SKM-1 (cell line): ENCODE results near the gene RAB17.

Experiments
- DNase-seq: peaks from one replicate; lab custom pipeline; 2025; ENCODE audit not compliant: unreplicated experiment; lab: John Stamatoyannopoulos, UW

The RAB17 gene

DNA sequence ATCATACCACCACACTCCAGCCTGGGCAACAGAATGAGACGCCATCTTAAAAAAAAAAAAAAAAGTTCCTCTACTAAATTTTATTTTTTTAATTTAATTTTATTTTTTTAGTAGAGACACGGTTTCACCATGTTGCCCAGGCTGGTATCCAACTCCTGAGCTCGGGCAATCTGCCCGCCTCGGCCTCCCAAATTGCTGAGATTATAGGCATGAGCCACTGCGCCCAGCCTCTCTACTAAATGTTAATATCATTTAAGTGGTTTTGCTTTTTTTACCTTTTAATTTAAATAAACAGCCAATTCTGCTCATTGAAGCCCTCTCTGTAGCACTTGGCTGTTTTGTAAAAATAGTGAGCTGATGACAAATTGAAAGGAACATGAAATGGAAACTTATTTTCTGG, 9.2 kb downstream of the RAB17 start:
- DNase-seq, result no peak

DNA sequence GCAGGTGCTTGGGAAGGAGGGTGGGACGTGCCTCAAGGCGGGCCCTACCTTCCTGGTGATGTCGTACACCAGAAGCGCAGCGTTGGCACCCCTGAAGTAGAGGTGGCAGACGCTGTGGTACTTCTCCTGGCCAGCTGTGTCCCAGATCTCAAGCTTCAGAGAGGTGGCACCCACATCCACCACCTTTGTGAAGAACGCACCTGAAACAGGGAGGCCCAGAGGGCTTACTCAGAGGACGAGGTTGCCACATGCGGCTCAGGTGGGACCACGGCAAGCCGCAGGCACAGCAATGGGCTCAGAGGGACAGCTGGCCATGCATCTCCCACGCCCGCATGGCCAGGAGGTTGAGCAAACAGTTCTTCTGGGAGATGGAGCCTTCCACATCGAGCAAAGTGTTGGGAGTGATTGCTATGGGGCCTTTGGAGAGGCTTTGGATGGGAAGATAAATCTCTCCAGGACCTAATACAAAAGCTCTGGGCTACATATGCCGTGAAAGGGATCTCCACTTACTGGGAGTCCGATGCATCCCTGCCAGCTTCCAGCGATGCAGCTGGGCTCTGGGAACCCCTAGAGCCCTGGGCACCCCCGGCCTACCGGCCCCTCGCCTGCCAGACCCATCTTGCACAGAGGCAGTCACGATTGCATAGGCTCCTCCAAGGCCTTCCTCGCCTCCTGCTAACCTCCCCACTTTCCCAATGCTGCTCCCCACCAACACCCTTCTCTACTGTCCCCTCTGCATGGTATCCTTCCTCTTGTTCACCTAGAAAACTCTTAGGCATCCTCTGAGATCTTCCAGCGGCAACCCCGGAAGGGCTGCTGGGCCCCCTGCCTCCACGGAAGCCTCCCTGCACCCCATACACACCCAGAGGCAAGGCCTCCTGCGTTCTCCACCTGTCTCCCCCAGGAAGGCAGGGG, 12.3 kb downstream of the RAB17 start:
- no peak for DNase-seq

DNA sequence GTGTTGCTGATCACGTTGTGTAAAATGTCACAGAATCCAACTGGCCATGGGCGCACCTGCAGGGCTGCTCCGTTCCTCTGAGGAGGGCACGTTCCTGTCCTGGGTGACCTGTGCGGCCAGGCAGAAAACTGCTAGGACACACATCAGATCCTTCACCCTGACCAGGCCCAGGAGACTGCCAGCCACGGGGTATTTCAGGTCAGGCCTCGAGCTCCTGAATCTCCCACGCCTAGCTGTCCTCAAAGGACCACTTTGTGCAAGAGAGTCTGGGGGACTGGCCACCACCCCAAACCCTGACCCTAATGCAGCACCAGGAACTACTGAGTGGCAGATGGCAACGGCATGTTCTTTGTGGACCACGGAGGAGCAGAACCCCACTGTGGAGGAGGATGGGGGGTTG, 13.1 kb downstream of the RAB17 start:
- DNase-seq, result no peak

DNA sequence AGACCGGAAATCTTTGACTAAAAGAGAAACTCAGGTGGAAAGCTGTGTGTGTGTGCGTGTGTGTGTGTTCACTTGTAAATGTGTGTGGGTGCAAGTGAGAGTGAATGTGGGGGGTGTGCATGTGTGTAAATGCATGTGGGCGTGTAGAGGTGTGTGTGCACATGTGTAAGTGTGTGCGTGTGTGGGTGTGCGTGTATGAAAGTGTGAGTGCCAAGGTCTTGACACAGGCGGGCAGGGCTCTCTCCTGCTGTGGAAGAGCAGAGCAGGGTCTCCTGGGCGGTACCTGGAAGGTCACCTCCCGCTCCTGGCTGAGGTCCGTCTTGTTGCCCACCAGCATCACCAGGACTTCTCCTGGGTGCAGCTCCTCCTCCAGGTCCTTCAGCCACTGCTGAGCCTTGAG, 13.6 kb downstream of the RAB17 start:
- no peak for DNase-seq

DNA sequence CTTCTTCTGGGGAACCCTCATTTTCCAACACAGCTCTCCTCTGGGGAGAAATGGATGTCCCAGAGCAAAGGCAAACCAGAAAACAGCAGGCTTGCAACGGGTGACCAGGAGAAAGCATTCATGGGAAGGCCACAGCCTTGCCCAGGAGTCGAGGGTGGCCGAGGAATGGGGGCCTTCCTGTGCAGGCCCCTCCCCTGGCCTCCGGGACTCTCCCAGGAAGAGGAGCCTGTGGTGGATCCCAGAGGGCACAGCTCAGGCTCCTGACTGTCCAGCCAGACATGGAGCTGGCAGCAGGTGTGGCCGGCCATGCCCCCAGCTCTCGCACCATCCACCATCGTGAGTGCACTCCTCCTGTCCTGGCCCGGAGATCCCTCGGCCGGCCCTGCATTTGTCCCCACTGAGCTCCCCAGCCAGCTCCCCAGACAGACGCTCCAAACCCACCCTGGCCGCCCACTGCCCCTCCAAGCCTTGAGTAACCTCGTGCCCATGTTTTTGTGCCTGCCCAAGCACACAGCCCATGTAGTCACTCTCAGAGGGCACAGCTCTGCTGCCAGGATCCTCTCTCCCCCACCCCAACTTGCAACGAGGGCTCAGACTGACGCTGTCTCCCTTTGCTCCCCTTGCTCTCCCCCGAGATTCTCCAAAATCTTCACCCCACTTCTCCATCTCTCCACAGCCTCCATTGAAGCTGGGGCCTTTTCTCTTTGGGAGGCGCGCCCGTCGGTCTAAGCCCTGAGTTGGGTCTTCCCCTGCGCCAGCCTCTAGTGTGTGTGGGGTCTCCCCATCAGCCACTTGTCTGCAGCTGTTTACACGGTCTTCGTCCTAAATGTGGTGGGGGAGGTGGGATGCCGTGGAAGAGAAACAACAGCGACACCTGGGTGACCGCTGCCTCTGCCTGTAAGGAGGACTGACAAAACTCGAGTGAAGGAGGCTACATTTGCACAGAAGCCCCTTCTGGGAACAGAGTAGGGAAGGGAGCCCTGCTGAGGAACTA, 14.4 kb downstream of the RAB17 start:
- DNase-seq, result no peak

DNA sequence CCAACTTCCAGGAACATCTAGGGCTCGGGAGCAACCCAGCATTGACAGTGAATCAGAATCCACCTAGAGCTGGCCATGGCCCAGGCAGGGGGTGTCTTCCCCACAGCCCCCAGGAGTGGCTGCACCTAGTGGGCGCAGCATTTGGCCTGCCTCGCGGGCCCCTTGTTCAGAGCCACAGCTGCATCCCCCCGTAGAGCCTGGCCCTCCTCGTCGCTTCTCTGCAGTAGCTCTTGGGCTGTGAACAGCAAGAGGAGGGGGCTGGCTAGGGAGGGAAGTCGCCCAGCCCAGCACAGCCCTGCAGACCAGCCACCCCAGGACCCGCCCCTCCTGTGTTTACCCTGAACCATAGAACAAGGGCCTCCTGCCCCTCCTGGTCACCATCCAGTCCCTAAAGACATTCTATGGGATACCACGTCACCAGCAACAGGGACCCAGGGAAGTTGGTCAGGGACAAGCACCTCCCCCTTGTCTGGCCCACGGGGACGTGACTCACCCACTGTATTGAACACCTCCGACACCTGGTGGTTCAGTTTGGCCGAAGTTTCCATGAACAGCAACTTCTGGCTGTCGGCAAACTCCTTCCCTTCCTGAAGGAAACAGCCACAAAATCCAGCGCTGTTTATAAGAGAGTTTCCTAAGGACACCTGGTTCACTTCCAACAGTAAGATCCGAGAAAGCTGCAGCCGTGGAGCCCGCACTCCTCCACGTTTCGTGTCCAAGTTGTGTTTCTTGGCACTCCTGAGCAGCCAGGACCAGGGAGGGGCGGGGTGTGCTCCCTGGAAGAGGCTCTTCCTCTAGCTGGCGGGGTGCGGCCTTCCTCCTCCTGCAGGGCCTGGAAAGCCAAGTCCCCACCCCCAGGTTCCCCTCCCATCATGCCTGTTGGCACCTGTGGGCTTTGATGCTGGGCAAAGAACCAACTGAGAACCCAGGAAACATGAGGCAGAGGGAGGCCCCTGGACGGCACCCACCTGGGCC, 15.4 kb downstream of the RAB17 start:
- DNase-seq, result no peak

DNA sequence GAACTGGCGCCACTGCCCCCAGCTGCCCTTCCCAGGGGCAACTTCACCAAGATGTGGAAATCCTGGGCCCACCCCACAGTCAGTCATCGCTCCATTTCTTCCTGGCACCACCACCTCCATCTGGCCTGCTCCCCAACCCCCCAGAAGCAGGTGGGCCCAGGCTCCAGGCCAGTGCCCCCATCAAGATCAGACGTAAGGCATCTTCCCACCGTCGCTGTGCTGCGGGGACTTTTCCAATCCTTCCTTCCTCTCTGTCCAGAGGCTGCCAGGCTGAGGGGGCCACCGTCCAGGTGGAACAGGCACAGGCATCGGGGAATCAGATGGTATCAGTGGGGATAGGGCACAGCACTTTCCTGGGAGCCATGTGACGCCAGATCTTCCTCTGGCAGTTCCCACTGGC, 16.1 kb downstream of the RAB17 start:
- DNase-seq, result no peak

DNA sequence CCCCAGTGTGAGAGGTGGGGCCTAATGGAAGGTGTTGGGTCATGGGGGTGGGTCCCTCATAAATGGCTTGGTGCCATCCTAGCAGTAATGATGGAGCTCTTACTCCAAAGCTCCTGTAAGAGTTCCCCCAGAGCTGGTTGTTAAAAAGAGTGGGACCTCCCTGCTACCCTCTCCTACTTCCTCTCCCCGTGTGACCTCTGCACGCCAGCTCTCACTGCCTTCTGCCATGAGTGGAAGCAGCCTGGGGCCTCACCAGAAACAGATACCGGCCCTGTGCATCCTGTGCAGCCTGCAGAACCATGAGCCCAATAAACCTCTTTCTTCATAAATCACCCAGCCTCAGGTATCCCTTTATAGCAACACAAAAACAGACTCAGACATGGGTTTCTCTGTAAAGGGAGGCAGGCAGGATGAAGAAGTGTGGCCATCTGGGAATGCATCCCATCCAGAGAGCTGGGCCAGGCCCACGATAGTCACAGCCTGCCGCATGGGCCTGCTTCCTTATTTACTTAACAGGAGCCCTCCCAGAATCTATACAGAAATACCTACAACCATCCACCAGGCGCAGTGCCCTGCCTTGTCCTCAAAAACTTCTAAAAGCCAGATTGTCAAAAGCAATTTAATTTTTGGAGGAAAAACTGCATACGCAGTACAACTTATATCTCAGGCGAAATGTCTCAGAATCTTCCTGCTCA, 16.7 kb downstream of the RAB17 start:
- DNase-seq, result no peak

DNA sequence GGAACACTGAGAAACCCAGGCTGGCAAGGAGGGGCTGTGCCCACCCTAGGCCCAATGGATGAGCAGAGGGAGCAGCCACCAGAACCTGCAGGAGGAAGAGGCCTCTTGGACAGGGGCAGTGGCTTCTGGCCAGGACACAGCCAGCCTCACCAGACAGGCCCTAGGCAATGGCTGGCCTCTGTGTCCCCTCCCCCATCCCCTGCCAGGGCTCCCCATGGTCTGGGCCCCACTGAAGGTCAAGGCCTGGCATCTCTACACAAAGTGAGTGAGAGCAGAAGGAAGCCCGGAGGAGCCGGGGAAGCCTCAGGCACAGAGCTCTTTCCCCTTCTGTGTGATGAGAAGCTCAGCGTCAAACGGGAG, 17.8 kb downstream of the RAB17 start:
- DNase-seq, result no peak

DNA sequence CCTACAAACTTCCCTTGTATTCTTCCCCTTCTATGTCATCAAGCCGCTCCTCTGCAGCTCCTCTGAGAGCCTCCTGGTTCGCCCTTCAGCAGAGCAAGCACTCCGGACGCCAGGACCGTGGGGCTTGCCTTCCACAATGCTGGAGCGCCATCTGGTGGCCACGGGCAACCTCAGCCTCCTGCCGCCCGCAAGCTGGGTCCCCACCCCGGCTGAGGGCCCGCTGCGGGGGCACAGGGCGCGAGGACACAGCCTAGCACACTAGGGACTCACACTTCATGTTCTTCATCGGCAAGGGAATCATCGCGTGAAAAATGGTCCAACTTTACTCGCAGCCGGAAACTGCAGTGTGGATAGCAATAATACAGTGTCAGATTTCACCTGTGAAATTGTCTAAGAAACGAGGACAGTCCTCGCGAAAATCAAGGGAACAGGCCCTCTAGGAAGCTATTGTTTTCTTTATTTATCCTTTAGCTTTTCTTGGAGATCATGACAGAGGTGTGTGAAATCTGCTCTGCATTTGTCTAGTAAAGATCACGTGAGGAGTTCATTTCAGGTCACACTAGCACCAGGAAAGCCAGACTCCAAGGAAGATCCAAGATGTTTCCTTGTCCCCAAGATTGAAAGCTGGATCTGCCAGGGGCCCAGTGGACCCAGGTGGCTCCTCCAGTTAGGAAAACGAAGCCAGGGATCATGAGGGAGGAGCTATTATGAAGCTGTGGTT, 18.4 kb downstream of the RAB17 start:
- DNase-seq, result peak; percentile 75

DNA sequence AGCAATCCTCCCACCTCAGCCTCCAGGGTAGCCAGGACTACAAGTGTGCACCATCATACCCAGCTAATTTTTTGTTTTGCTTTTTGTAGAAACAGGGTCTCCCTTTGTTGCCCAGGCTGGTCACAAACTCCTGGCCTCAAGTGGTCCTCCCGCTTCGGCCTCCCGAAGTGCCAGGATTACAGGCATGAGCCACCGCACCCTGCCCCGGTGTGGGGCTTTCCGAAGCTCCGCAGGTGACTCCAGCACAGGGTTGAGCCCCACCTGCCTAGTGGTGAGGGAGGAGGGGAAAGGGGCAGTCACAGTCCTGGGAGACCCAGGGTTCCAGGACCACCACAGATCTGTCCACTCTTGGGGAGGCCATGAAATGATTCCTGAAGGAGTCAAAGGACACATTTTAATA, 19.0 kb downstream of the RAB17 start:
- no peak for DNase-seq

DNA sequence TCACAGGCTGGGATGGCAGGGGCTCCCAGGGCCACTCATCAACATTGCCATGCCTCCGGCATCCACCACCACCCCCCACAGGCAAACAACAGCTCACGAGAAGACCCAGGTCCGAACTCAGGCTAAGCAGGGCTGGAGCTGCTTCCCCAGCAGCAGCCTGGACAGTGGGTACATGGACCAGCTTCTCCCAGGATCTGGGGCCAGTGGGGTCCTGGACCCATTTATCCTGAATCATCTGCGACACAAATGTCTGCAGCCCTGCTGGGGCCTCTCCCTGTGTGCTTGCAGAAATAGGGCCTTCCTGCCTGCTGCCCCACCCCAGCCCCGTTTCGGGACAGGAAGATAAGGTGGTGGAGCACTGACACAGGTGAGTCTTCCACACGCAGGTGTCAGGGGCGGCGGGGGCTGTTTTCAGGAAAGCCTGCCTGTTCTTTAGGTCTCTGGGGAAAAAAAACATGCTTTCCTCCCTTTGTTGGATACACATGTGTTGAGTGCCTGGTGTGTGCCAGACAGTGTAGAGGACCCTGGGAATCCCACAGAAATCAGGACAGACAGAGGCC, 19.7 kb downstream of the RAB17 start:
- DNase-seq, result no peak

DNA sequence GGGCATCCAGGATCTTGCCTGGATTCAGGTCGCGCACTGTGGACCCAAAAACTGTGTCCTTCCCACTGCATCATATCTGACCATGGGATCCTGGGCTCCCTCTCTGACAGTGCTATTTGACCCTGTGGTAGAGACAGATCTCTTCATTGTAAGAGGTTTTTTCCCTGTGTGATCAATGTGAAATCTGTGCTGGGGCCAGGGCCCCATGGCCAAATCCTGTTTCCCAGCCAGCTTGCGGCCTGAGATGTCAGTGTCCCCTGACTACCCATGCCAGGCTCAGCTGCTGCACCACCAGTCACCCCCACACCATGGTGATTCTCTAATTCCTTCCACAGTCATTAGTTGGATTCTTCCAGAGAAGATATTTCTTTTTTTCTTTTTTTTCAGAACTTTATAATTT, 20.6 kb downstream of the RAB17 start:
- no peak for DNase-seq

DNA sequence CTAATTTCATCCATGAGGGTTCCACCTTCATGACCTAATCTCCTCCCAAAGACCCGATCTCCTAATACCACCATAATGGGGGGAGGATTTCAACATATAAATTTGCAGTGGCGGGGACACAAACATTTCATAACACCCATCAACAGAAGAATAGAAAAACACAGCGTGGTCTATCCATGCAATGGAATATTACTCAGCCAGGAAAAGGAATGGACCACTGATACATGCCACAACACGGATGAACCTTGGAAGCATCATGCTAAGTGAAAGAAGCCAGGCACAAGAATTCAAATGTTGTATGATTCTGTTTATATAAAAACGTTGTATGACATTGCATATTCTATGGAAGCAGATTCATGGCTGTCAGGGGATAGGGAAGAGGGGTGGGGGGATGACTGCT, 21.5 kb downstream of the RAB17 start:
- DNase-seq, result no peak

DNA sequence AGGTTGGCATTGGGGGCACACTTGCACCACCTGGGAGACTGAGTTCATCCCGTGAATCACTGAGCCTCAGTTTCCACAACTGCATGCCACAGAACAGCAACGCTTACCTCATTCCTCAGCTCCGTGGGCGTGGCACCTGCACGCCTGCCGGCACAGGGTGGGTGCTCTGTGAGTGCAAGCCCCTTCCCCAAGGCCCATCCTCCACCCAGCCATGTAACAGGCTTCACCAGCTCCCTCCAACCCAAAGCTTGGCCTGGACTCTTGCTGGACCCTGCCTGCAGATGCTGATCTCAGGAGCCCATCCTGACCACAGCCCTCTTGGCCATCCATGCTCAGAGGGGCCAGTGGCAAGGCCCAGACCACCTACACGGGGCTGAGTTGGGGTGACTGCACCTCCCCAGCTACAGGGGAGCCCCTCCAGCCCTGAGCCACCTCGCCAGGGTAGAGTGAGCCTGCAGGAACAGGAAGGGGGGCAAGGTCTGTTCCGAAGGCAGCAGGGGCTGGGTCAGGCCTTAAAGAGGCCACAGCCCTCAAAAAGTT, 22.3 kb downstream of the RAB17 start:
- no peak for DNase-seq

DNA sequence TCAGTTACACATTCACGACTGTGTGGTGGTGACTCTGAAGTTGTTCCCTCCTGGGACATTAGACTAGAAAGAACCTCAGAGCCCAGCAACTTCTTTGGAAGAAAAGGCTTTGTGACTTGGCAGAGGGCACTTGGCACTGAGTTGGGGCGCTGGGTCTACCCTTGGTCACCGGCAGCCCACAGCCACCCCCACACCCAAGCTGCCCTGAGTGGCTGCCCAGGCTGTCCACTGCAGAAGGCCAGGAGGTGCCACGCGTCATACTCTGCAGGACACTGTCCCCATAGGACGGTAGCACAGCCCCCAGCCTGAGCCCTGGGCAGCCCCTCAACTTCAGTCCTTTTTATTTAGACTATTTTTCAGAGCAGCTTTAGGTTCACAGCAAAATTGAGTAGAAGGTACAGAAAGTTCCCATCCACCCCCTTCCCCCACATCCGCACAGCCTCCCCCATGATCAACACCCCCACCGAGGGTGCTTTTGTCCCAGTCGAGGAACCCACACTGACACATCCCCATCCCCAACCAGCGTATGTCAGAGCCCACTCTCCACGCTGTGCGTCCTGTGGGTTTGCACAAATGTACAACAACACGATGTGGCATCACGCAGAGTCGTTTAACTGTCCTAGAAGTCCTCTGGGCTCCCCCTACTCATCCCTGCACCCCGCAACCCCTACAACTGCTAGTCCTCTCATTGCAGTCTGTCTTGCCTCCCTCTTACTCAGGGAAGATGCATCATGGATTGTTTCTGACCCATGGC, 23.1 kb downstream of the RAB17 start:
- no peak for DNase-seq

DNA sequence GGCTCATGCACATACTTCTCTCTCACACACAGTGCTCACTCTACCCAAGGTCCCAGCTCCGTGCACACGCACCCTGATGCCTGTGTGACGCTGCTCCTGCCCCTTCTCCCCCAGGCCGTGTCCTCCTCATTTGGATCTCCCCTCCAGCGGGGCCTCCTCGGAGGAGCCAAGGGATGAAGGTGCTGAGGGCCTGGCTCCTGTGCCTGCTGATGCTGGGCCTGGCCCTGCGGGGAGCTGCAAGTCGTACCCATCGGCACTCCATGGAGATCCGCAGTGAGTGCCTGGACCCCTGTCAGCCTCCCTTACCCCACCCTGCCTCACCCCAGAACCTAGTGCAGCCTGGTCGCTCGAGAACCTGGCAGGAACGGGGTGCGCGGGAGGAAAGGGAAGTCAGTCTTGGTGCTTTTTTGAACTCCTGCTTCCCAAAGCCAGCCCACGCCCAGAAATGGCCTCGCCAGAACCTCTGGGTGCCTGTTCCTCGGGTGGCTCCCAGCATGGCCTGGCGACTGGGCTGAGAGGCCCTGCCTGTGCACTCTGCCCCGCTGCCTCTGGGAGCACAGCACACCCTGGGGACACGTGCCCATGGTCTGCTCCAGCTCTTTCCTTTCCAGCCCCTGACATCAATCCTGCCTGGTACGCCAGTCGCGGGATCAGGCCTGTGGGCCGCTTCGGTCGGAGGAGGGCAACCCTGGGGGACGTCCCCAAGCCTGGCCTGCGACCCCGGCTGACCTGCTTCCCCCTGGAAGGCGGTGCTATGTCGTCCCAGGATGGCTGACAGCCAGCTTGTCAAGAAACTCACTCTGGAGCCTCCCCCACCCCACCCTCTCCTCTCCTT, 23.9 kb downstream of the RAB17 start, which contains the start of gene PRLH:
TSS of gene PRLH (plus strand) at position 174 of the 835 bp plus-strand sequence. CDS start at position 174, 0 bp downstream.
- no peak for DNase-seq
